HG02885 (cell line): ENCODE data around the gene TIMM23.
A peak's percentile ranks its signal among the peaks of the same experiment; 100 is the strongest.
"Not testable (repeated sequence)": the region's sequence is repeated elsewhere in the genome, so short reads cannot be mapped to it uniquely, and the experiment has no call there.

Source experiments
- ATAC-seq: cut with Tn5 transposase; IDR thresholded peaks from one replicate; pipeline ENCODE4 v1.9.1; 2021; ENCODE audit warnings: mild to moderate bottlenecking; ENCODE audit not compliant: unreplicated experiment, poor library complexity

The TIMM23 gene

DNA sequence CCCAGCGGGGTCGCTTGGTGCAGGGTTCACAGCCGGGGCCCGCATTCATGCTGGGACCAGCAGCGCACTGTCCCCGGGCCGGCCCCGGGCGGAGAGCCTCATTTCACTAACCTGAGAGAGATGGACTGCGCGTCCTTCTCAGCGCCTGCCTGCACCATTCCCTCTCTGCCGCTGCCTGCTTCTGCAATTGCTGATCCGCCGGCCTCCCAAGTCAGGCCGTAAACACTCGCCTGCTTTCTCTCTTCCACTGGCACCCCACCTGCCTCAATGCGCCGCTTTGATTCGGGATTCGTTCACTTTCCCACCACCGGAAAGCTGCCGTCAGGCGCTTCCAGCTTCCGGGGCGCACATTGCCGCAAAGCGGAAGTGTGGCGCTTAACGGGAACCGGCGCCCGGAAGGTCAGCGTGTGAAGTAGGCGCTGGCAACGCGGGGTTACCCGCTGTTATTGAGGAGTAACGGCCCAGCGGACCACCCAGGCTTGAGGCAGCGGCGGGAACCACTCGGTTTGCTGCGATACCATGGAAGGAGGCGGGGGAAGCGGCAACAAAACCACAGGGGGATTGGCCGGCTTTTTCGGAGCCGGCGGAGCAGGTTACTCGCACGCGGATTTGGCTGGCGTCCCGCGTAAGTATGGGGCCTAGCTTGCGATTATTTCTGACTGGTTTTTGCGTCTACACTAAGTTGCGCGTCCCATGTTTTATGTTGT lies at the start of gene TIMM23:
Gene TIMM23, plus strand, starts transcription at position 384 of the 707 bp plus-strand sequence. Its CDS starts 136 bp downstream, at position 520.
- ATAC-seq = peak; percentile 81

DNA sequence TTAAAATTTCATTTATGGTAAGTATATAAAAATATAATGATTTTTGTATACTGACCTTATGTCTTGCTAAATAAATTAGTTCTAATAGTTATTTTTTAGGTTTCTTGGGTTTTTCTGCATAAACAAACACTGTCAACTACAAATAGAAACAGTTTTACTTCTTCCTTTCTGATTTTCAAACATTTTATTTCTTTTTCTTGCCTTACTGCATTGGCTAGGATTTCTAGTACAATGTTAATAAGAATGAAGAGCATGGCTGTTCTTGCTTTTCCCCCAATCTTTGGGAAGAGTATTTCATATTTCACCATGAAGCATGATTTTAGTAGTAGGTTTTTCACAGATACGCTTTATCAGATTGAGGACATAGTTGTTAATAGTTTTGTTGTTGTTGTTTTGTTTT lies 45.5 kb upstream of the TIMM23 start:
- not testable (repeated sequence) for ATAC-seq

DNA sequence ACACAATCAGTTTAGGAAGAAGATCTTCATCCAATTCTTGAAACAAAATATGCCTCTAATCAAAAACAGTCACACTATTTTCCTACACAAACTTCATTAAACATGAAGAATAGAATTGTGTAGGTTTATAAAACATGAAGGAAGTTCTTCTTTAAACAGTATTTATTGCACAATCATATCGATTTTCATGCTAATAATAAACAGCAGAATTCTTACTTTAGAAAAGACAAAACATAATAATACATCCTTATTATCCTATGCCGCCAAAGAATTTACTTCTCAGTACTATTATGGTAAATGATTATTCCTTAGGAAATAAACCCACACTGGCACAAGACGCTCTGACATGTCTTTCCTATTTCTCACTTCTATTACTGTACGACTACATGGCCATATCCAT lies 41.0 kb upstream of the TIMM23 start:
- ATAC-seq = not testable (repeated sequence)

DNA sequence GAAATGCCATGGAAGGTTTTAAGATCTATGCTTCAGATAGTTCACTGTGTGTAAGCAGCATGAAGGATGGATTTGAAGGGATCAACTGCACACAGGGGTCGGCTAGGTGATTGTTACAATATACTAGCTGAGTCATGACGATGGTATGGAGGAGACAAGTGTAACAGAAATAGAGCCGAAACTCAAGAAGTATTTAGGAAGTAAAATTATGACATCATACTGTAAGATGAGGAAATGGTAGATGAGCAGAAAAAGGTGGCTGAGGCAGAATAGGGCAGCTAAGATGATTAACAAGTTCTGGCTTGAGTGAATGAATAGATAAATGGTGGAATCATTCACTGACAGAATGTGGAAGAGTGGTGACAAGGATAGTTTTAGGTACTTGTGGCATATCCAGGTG lies 37.5 kb upstream of the TIMM23 start:
- not testable (repeated sequence) for ATAC-seq

DNA sequence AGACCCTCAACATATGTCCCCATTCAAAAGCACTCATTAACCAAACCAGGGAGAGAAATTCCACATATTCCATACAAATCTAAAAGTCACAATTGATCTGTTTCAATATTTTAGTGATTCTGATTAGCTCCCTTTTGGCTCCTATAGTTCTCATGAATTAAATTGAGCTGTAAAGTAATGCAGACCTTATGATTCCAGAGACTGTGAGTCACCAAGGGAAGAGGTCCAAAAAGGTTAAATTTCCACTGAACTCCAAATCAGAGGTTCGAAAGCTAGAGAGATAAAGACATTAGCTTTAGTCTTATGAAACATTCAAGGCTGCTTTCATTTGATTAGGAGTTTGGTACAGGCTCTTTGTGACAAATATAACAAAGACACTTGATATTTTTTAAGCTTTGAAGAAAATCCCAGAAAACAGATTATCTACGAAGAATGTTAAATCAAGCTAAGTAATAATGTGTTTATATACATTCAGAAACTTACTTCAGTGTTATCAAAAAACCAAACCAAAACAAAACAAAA lies 33.1 kb upstream of the TIMM23 start:
- not testable (repeated sequence) for ATAC-seq

DNA sequence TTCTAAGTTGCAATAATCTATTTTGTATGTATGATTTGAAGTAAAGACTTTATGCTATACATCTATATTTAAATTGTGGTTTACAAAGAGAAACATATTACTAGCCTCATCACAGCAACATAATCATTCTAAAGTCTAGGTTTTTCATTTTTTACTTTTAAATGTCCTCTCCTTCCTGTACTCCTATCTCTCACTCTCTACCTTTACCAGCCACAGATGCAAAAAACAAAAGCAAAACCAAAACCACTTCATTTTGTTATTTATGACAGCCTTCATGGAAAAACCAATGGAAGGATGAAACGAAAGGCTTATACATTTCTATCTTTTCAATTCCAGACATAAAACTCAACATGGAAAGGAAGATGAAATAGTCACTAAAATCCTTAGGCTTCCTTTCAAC lies 31.1 kb upstream of the TIMM23 start:
- not testable (repeated sequence) for ATAC-seq

GRCh38 chr10:45945476-45945875 lies 26.8 kb upstream of the TIMM23 start:
- ATAC-seq = not testable (repeated sequence)

- not testable (repeated sequence) for ATAC-seq
Measured at GRCh38 chr10:45947363-45947762, 24.9 kb upstream of the TIMM23 start.

DNA sequence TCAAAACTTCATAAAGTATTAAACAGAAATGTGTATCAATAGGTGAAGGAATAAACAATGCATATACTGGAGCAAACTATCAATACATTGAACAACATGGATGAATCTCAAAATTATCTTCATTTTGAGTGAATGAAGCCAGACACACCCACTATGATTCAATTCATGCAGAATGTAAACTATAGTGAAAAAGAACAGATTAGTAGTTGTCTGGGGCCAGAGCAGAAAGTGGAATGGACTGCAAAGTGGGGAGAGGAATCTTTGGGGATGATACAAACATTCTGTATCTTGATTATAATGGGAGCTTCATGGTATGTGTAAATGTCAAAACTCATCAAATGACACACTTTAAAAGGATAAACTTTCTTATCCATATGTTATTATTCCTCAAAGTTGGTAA lies 23.5 kb upstream of the TIMM23 start:
- ATAC-seq = not testable (repeated sequence)

GRCh38 chr10:45954367-45954766 lies 17.9 kb upstream of the TIMM23 start:
- not testable (repeated sequence) for ATAC-seq

GRCh38 chr10:45956634-45957033 lies 15.7 kb upstream of the TIMM23 start:
- ATAC-seq = not testable (repeated sequence)

DNA sequence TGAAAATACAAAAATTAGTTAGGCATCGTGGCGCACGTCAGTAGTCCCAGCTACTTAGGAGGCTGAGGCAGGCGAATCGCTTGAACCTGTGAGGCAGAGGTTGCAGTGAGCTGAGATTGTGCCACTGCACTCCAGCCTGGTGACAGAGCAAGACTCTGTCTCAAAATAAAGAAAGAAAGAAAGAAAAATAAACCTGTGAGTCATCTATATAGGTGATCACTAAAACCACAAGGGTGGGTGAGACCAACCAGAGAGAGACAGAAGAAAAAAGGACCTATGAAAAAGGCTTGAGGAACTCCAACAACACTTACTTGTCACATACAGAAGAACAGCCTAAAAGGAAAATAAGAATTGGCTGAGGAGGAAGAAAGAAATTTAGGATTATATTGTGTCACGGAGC lies 14.4 kb upstream of the TIMM23 start:
- ATAC-seq = not testable (repeated sequence)

DNA sequence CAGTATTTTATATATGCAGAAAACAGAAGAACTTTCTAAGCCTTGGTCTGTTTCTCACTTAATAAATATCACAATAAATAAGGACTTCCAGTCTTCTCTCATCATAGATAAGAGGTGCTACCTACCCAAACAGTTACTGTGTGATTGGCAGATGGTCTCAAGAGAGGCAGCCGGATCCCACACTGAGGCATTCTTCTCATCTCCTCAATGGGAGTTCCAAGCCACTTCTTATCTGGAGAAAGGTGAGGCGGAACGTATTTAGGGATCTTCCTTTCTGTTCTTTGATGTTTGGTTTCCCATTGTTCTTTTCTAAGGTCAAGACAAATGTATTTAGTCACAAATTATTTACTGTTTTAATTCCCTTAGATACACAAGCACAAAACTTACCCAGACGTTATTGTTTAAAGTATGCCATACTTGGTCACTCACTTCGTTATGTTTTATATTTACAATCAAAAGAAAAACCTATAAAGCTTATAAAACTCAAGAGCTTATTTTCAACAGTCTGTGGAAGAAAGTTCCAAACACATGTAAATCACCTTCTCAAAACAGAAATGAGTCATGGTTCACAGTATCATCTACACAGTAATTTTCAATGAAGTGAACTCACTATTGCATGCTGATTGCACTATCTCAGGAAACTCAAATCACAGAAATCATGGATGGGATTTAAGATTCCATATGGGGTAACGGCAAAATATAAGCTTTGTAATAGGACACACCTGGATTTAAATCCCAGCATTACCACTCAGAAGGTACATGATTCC lies 9.4 kb upstream of the TIMM23 start:
- ATAC-seq = not testable (repeated sequence)

DNA sequence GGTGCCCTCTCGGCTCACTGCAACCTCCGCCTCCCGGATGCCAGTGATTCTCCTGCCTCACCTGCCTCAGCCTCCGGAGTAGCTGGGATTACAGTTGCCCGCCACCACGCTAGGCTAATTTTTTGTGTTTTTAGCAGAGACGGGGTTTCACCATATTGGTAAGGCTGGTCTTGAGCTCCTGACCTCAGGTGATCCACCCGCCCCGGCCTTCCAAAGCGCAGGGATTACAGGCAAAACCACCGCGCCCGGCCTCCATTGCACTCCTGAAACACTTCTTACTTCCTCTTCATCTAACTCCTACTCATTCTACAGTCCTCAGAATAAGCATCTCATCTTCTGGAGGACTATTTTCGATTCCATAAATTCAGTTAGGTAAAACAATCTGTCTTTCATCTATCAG lies 1.3 kb upstream of the TIMM23 start:
- not testable (repeated sequence) for ATAC-seq

DNA sequence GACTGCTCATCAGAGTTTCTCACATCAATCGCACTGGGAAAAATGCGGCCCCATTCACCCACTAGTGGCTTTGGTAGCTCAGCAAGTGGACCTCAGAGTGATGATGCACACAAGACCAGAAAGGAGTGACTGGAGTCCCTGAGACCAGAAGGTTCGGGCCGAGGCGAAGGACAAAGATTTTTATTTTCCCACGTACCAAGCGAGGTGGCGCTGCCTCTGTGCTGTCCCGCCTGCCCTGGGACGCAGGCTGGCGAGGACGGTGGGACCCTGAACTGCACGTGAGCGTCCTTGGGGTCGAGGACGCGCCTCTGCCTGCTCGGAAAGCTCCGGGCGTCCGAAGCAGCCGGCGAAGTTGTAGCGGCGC lies 565 bp upstream of the TIMM23 start:
- peak; percentile 41 for ATAC-seq

DNA sequence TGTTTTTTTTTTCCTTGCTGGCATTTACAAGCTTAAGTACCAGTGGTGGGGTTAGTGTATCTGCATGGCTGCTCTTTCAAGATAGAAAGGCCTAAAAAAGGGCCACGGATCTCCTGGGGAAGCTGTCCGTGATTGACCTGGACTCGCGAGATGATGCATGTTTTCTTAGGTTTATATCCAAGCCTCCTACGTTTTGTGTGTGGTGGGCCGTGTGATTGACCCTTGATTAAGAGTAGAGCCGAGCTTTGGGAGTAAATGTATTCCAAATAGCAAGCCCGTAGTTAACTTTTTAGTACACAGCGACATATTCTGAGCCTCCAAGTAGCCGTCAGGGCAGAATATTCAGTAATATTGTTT lies 502 bp downstream of the TIMM23 start:
- peak; percentile 21 for ATAC-seq

DNA sequence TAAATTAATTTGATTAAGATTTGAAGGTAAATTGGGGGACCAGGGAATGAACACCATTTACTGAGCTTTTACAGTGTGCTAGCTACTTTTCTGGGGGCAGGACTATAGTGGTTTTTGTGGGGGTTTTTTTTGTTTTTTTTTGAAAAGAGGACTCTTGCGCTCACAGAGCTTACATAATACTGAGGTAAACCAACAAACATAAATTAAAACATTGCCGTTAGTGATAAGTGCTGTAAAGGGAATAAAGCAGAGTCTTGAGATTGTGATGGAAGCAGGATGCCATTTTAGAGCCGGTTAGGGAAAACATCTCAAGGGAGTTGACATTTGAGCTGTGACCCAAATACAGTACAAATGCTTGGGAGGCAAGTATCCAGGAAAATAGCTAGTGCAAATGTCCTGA lies 1.8 kb downstream of the TIMM23 start:
- not testable (repeated sequence) for ATAC-seq

GRCh38 chr10:45978554-45978953 lies 6.3 kb downstream of the TIMM23 start:
- peak; percentile 81 for ATAC-seq

- not testable (repeated sequence) for ATAC-seq
Measured at GRCh38 chr10:45981367-45981766, 9.1 kb downstream of the TIMM23 start.

- not testable (repeated sequence) for ATAC-seq
Measured at GRCh38 chr10:45983538-45984186, 11.4 kb downstream of the TIMM23 start.

DNA sequence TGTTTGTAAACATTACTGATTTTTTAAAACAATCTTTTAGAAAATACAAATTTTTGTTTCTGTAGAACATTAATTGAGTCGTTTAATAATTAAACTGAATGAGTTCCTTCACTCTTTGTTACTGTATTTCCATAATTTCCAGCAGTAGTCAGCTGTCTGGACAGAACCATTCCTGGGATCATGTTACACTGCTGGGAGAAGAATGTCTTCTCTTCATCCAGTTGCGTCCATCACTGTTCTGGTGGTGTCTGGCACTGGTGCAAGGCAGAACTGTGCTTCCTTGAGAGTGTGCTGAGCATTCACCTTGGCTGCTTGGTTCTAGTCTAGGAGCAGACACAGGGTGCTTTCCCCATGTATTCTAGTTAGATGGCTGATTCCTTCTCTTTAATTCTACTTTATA lies 12.2 kb downstream of the TIMM23 start:
- not testable (repeated sequence) for ATAC-seq
